A673 (cell line): ENCODE data around the gene PNMA6E. TPM values are rescaled to one million over a fixed set of nuclear protein-coding genes. Genes with fewer than 3 reads are reported as not detected.

ENCODE experiments used
- BruUV-seq: library from RNA; stranded (reverse); fragments of 400-500 nt; replicated peaks from 2 replicates; lab custom pipeline; 2021; lab: Mats Ljungman, UMichigan
- CTCF ChIA-PET: fragments of 300-600 bp; sonication (Branson Sonifier 250); formaldehyde crosslinking; loops from one replicate; lab custom pipeline; 2022; ENCODE audit warnings: antibody characterized with exemption; lab: Charles Lee
- POLR2A ChIA-PET: fragments of 300-600 bp; sonication (Branson Sonifier 250); formaldehyde crosslinking; loops from one replicate; lab custom pipeline; 2022; ENCODE audit warnings: antibody characterized with exemption; ENCODE audit not compliant: low non-redundant PET; lab: Charles Lee
- DNase-seq: peaks from one replicate; pipeline ENCODE4 v3.0.0-alpha.2; 2015; ENCODE audit warnings: low spot score
- H3K27ac ChIP-seq: fragments of 200-600 bp; sonication (generic); 2 replicates; pipeline ENCODE4 v1.5.1; 2016; ENCODE audit warnings: mixed run types, low read depth, mild to moderate bottlenecking, mixed read lengths, antibody characterized with exemption, low read length; ENCODE audit not compliant: poor library complexity, severe bottlenecking
- H3K27me3 ChIP-seq: fragments of 200-600 bp; sonication (generic); replicated peaks from 2 replicates; pipeline ENCODE4 v1.6.1; 2017; ENCODE audit warnings: mixed run types, low read depth, mild to moderate bottlenecking, mixed read lengths, antibody characterized with exemption, low read length; ENCODE audit not compliant: insufficient read depth, poor library complexity
- H3K36me3 ChIP-seq: fragments of 200-600 bp; sonication (generic); 2 replicates; pipeline ENCODE4 v1.6.1; 2016; ENCODE audit warnings: mixed run types, mild to moderate bottlenecking, mixed read lengths, antibody characterized with exemption, low read length; ENCODE audit not compliant: insufficient read depth, poor library complexity, severe bottlenecking
- H3K4me1 ChIP-seq: fragments of 200-600 bp; sonication (generic); 2 replicates; pipeline ENCODE4 v1.6.1; 2017; ENCODE audit warnings: mixed run types, mild to moderate bottlenecking, mixed read lengths, antibody characterized with exemption, low read length; ENCODE audit not compliant: insufficient read depth, poor library complexity, severe bottlenecking
- H3K4me3 ChIP-seq: fragments of 200-600 bp; sonication (generic); 2 replicates; pipeline ENCODE4 v1.5.1; 2016; ENCODE audit warnings: low read depth, mixed run types, mild to moderate bottlenecking, mixed read lengths, low read length; ENCODE audit not compliant: poor library complexity, severe bottlenecking
- H3K9me3 ChIP-seq: fragments of 200-600 bp; sonication (generic); 2 replicates; pipeline ENCODE4 v1.6.1; 2016; ENCODE audit warnings: mixed run types, low read depth, mild to moderate bottlenecking, mixed read lengths, antibody characterized with exemption, low read length; ENCODE audit not compliant: poor library complexity, severe bottlenecking
- CTCF ChIP-seq: fragments of 300-800, 200-600 bp; sonication (generic); conservative IDR thresholded peaks from 2 replicates; pipeline ENCODE4 v1.5.1; 2017; ENCODE audit warnings: low read depth, mild to moderate bottlenecking, antibody characterized with exemption, low read length, moderate library complexity, mixed read lengths
- EZH2 ChIP-seq: fragments of 200-600 bp; sonication (generic); IDR thresholded peaks from 2 replicates; pipeline ENCODE4 v1.6.1; 2017; ENCODE audit warnings: borderline replicate concordance, low read depth, mild to moderate bottlenecking, mixed read lengths, antibody characterized with exemption, low read length; ENCODE audit not compliant: poor library complexity, severe bottlenecking
- intact Hi-C: fragments of 100-400 bp; cut with micrococcal nuclease; formaldehyde crosslinking; loops from one replicate; pipeline ENCODE4 v1.10.0; 2022; ENCODE audit not compliant: unreplicated experiment
- total RNA-seq: library from RNA; stranded (reverse); gene quantifications from 2 replicates; pipeline ENCODE4 v1.2.3, GENCODE V29; 2021

The PNMA6E gene
- total RNA-seq, 1 experiment from 2014 or later, result not detected

- no peak for DNase-seq
- ChIA-PET POLR2A (no interaction called here), CTCF (interaction anchor here (0.6 kb wide), 1 partner anchor 387 kb away, joined by 8 read pairs; no protein-coding TSS in a partner anchor)
- TF ChIP-seq EZH2 (no peak), CTCF (no peak)
- Histone ChIP-seq H3K27ac (no peak overlapping the region), H3K36me3 (no peaks in the 10 kb centered on the region), H3K4me3 (no peak overlapping the region), H3K4me1 (no peaks in the 10 kb centered on the region), H3K27me3 (no peaks in the 10 kb centered on the region), H3K9me3 (no peaks in the 10 kb centered on the region)
- intact Hi-C loops, result no loop called here
- BruUV-seq, result no TSS peak
Observed at GRCh38 chrX:153382563-153383482, 18.3 kb downstream of the PNMA6E start.

- DNase-seq, result peak; percentile 75
- Histone ChIP-seq H3K4me1 (no peaks in the 10 kb centered on the region), H3K9me3 (no peaks in the 10 kb centered on the region)
Observed at GRCh38 chrX:153381684-153382532, 19.2 kb downstream of the PNMA6E start.

More at GRCh38 chrX:153381684-153382532, 19.2 kb downstream of the PNMA6E start:
- intact Hi-C loops, result no loop called here
- CTCF ChIA-PET, result interaction anchor here (0.6 kb wide), 1 partner anchor 386 kb away, joined by 8 read pairs; no protein-coding TSS in a partner anchor
- Histone ChIP-seq H3K27ac (peak overlapping the region; percentile 9), H3K4me3 (no peak overlapping the region), H3K27me3 (no peaks in the 10 kb centered on the region), H3K36me3 (no peaks in the 10 kb centered on the region)
- TF ChIP-seq CTCF (peak; percentile 42), EZH2 (no peak)
- BruUV-seq, result no TSS peak
- POLR2A ChIA-PET, result no interaction called here
